Activated T-helper 17 cell treated with anti-CD3 and anti-CD28 coated beads, Interleukin-2, amount 50 U/mL, for 72 hours (primary cell): ENCODE measurements around the gene PAPPA2. TPM values are rescaled to one million over a fixed set of nuclear protein-coding genes. Genes with fewer than 3 reads are reported as not detected.

ENCODE experiments used
- ATAC-seq: fragments of 150-1000 bp; cut with Tn5 transposase; replicated peaks from 2 replicates; pipeline ENCODE4 v1.10.0; 2021; ENCODE audit warnings: mild to moderate bottlenecking, moderate library complexity
- H3K27ac Mint-ChIP-seq: one replicate; pipeline ENCODE4 v1.8.0; 2022; ENCODE audit warnings: mixed read lengths
- H3K27me3 Mint-ChIP-seq: one replicate; pipeline ENCODE4 v1.8.0; 2022; ENCODE audit warnings: mixed read lengths
- H3K36me3 Mint-ChIP-seq: one replicate; pipeline ENCODE4 v1.8.0; 2022; ENCODE audit warnings: low read depth, mild to moderate bottlenecking, mixed read lengths
- H3K4me1 Mint-ChIP-seq: one replicate; pipeline ENCODE4 v1.8.0; 2022; ENCODE audit warnings: mixed read lengths
- H3K4me3 Mint-ChIP-seq: one replicate; pipeline ENCODE4 v1.8.0; 2022; ENCODE audit warnings: mild to moderate bottlenecking, mixed read lengths
- H3K9me3 Mint-ChIP-seq: one replicate; pipeline ENCODE4 v1.8.0; 2022; ENCODE audit warnings: mixed read lengths
- total RNA-seq, 2 donors: library from RNA; stranded (reverse); gene quantifications; one replicate each; pipeline ENCODE4 v1.2.3, GENCODE V29; 2022

Gene PAPPA2
- total RNA-seq, 2 donors from 2014 or later, result 0.17 to 0.19 TPM

DNA sequence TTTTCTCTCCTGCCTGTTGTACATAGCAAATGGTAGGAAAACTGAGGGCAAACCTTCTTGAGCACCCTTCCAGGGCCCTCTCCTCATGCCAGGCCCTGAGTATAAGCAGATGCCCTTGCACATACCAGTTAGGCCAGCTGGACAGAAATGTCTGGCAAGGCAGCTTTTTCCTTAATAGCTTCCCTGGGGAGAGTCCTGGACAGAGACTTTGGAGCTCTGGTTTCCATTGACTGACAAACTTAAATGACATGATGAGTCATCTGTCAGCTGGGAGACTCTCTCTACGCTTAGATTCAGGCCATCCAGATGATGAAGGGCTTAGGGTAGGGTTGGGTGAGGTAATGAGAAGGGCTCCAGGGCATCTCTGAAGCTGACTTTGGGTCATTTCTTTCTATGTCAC is 384.1 kb downstream of the PAPPA2 start:
- Mint-ChIP-seq H3K27me3 (peaks cover 6% of the 10 kb centered on the region), H3K4me1 (no peaks in the 10 kb centered on the region), H3K9me3 (peaks cover 8% of the 10 kb centered on the region), H3K27ac (no peak overlapping the region), H3K4me3 (no peak overlapping the region), H3K36me3 (no peaks in the 10 kb centered on the region)
- no peak for ATAC-seq

DNA sequence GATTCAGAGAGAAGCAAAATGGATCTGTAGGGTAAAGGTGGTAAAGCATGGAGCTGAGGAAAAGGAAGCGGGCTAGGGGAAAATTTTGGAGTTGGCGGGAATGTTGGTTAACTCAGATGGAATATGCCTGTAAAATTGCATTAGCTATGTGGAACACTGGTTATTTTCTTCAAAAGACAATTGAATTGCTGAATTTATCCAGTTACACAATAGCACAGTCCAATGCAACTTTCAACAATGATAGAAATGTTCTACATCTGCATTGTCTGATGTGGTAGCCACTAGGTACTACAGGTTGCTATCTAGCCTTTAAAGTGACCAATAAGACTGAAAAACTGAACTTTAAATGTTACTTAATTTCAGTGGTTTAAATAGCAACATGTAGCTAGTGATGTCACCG is 386.3 kb downstream of the PAPPA2 start:
- no peak for ATAC-seq
- Mint-ChIP-seq H3K4me3 (no peak overlapping the region), H3K27ac (no peak overlapping the region), H3K27me3 (peaks cover 9% of the 10 kb centered on the region), H3K36me3 (no peaks in the 10 kb centered on the region), H3K4me1 (no peaks in the 10 kb centered on the region), H3K9me3 (peaks cover 8% of the 10 kb centered on the region)

DNA sequence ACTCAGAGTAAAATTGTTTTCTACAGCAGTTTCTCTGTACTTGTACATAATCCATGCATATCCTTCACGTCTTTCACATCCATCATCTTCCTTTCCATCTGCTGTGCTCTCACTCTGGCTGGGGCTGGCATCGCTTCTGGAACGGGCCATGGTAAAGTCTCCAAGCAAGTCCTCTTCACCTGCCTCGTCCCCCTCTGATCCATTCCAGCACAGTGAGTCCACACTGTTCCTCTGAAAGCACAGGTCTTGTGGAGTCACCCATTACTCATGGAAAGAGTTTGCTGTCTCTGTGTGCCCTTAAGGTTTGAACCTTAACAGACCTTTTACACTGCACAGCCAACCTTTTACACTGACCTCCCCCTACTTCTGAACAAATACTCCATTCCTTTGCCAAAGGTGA is 387.9 kb downstream of the PAPPA2 start:
- H3K27me3 Mint-ChIP-seq, result peaks cover 6% of the 10 kb centered on the region
- no peaks in the 10 kb centered on the region for H3K4me1 Mint-ChIP-seq
- H3K27ac Mint-ChIP-seq, result no peak overlapping the region
- H3K4me3 Mint-ChIP-seq, result no peak overlapping the region
- no peak for ATAC-seq
- no peaks in the 10 kb centered on the region for H3K36me3 Mint-ChIP-seq
- peaks cover 6% of the 10 kb centered on the region for H3K9me3 Mint-ChIP-seq

DNA sequence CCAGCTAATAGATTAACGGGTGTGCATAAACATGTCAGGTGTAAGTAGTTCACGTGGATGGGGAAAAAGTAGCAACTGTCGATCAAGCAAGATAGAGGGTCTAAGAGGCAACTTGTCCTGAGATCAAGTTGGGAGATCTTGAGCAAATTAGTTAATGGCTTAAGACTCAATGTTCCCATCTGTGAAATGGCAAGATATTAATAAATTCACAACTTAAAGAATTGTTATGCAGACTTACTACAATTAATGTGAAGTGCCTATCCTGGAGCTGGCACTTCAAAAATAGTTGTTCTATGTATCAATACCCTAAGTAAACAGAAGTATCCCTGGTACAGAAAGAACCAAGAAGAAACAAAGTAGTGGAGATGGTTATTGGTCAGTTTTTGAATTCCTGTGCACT is 389.1 kb downstream of the PAPPA2 start:
- no peak overlapping the region for H3K27ac Mint-ChIP-seq
- H3K36me3 Mint-ChIP-seq, result no peaks in the 10 kb centered on the region
- ATAC-seq, result no peak
- H3K4me3 Mint-ChIP-seq, result no peak overlapping the region
- H3K9me3 Mint-ChIP-seq, result peaks cover 3% of the 10 kb centered on the region
- H3K27me3 Mint-ChIP-seq, result peaks cover 7% of the 10 kb centered on the region
- no peaks in the 10 kb centered on the region for H3K4me1 Mint-ChIP-seq

DNA sequence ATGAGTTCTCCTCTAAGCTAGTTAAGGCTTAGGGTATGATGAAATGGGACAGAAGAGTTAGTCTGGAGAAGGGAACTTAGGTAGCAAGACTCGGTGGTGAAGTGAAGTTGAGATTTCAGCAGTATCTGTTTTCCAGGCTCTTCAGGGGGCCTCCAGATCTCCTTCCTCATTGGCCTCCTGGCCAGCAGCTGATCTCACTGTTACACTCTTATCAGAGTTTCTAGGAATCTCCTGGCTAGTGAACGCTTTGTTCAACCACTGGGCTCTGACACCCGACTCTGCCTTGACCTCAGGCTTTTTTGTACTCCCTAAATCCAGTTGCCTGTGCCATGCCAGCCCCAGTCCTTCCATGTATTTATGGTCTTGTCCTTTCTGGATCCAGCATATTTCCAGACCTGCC is 390.5 kb downstream of the PAPPA2 start:
- no peak overlapping the region for H3K4me3 Mint-ChIP-seq
- no peak for ATAC-seq
- H3K4me1 Mint-ChIP-seq, result no peaks in the 10 kb centered on the region
- H3K9me3 Mint-ChIP-seq, result peaks cover 7% of the 10 kb centered on the region
- H3K36me3 Mint-ChIP-seq, result no peaks in the 10 kb centered on the region
- no peak overlapping the region for H3K27ac Mint-ChIP-seq
- H3K27me3 Mint-ChIP-seq, result peaks cover 9% of the 10 kb centered on the region

DNA sequence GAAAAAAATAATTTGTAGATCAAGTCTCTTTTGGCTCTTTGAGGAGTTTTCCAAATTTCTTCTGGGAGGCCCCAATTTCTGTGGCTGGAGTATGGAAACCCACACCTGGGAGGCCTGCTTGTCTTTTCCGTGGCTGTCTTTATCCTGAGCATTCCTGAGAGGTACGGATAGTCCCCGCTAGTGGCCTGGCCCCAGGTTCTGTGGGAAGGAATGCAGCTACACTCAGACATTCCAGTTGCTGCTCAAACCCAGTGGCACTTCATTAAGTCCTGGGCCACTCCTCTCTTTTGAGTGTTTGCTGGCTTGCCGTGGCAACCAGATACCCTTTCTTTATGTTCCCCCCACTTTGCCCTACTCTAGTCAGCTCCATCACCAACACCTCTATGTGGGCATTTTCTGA is 391.1 kb downstream of the PAPPA2 start:
- H3K27me3 Mint-ChIP-seq, result peaks cover 9% of the 10 kb centered on the region

DNA sequence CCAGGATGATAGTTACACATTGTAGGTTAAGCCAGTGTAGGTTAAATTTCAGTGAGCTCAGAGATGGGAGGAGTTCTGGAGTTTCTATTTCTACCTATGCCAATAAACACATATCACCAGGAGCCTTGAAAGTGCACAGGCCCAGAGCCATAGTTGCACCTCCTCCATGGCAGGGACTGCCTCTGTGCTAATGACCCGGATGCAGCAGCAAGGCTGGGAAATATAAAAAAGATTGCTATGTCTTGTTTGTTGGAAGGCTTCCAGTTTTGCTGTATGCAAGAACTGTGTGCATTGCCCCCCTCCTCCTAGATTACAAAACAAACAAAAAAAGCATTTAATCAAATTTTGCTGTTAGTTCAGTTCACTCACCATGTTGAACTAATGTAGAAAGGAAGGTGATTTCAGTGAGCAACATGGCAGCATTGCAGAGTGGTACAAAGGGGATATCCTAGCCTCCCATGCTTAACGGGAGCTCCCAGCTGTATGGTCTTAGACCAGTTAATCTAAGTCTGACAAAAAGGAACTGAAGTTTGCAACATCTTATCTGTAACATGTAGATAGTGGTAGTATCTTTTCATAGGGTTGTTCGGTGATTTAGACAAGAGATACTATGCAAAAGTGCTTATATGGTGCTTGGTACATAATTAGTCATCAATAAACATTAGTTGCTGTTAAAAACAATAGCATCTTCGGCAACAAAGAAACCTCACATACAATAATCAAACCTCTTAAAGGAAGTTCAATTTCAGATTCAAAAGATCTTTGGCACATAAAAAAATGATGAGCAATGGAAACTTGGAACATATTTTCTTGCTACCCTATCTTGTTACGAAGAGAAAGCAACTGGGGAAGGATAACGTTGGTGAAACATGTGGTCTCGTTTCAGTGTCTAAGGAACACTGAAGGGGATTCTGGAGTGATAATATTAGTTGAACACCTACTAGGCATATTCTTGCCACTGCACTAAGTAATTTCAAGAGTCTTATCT is 392.1 kb downstream of the PAPPA2 start:
- no peak for ATAC-seq
- Mint-ChIP-seq H3K36me3 (no peaks in the 10 kb centered on the region), H3K4me1 (no peaks in the 10 kb centered on the region), H3K4me3 (no peak overlapping the region), H3K27ac (no peak overlapping the region), H3K27me3 (peaks cover 9% of the 10 kb centered on the region), H3K9me3 (peaks cover 8% of the 10 kb centered on the region)

More for the DNA sequence above, 391.1 kb downstream of the PAPPA2 start:
- Mint-ChIP-seq H3K4me3 (no peak overlapping the region), H3K4me1 (no peaks in the 10 kb centered on the region), H3K9me3 (peaks cover 8% of the 10 kb centered on the region), H3K36me3 (no peaks in the 10 kb centered on the region), H3K27ac (no peak overlapping the region)
- ATAC-seq, result no peak

DNA sequence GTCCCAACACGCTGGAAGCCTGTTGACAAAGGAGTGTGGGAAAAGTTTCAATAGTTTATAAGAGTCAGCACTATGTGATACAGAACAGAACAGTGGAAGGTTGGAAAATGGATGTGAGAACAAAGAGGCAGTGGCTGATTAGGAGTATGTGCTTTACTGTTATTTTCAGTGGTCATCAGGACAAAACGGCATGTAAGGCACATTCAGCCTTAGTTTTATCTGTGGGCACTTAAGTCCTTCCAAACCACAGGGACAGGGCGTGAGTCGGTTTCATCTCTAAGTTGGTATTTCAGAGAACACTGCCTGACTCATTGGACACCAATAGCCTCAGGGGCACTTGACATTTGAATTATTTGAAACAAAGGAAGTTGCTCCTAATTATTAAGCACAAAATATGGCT is 394.7 kb downstream of the PAPPA2 start:
- Mint-ChIP-seq H3K27me3 (peaks cover 13% of the 10 kb centered on the region), H3K9me3 (peaks cover 4% of the 10 kb centered on the region), H3K4me1 (no peaks in the 10 kb centered on the region), H3K36me3 (no peaks in the 10 kb centered on the region), H3K27ac (no peak overlapping the region), H3K4me3 (no peak overlapping the region)
- ATAC-seq, result no peak

DNA sequence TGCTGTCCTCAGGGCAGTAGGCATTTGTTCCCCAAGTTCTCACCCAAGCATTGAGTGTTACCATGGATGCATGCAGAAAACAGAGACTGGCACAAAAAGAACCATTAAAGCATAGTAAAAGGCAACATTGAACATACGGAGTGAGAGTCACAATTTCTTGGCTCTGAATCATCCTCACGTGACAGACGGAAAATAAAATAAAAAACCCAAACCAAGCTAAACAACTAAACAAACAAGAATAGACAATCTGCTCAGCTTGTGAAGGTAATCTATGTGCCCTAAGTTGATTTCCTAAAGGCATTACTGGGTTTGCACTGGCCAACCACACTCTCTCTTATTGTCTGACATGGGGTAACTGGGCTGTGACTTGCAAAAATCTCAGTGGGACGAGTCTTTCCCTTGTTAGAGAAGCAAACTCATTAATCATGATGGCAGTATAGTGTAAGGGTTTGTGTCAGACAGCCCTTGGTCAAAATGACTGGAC is 395.5 kb downstream of the PAPPA2 start:
- H3K4me1 Mint-ChIP-seq, result no peaks in the 10 kb centered on the region
- H3K9me3 Mint-ChIP-seq, result peaks cover 4% of the 10 kb centered on the region
- H3K4me3 Mint-ChIP-seq, result no peak overlapping the region
- H3K36me3 Mint-ChIP-seq, result no peaks in the 10 kb centered on the region
- ATAC-seq, result no peak
- peaks cover 13% of the 10 kb centered on the region for H3K27me3 Mint-ChIP-seq
- H3K27ac Mint-ChIP-seq, result no peak overlapping the region

DNA sequence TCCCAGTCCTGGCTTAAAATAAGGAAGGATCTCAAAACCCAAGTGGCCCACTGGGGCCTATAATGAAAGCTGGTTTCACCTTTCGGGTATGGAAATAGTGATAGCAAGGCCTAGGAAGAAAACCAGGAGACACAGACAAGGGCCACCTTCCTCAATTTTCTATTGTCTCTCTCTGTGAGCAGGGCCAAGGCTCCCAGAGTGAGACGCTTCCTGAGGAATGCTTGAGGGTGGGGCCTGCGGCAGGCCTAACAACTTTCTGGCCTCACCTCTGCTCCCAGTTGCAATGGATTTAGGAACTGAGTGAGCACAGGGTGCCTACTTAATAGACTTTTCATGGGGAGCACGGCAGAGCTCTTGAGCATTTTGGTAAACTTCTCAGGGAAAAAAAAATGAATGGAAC is 400.6 kb downstream of the PAPPA2 start:
- Mint-ChIP-seq H3K4me1 (no peaks in the 10 kb centered on the region), H3K4me3 (no peak overlapping the region), H3K27me3 (peaks cover 7% of the 10 kb centered on the region), H3K36me3 (no peaks in the 10 kb centered on the region), H3K9me3 (peaks cover 4% of the 10 kb centered on the region), H3K27ac (no peak overlapping the region)
- no peak for ATAC-seq

DNA sequence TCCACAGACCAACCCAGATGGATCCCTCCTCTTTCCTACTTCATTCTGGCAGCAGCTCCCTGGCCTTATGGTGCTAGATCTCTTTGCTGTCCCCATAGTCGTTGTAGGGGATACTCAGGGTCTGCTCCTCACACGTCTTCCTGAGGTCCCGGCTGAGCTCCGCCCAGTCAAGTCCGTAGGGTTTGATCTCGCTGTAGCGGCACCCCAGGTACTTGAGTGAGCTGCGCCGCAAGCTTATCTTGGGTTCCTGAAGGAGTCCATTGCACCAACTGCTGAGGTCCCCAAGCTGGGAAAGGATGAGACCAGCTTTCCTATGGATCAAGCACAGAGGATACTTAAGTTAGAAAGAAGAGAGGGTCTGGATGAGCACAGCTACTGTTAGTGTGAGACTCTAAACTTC is 401.2 kb downstream of the PAPPA2 start:
- H3K27ac Mint-ChIP-seq, result no peak overlapping the region

DNA sequence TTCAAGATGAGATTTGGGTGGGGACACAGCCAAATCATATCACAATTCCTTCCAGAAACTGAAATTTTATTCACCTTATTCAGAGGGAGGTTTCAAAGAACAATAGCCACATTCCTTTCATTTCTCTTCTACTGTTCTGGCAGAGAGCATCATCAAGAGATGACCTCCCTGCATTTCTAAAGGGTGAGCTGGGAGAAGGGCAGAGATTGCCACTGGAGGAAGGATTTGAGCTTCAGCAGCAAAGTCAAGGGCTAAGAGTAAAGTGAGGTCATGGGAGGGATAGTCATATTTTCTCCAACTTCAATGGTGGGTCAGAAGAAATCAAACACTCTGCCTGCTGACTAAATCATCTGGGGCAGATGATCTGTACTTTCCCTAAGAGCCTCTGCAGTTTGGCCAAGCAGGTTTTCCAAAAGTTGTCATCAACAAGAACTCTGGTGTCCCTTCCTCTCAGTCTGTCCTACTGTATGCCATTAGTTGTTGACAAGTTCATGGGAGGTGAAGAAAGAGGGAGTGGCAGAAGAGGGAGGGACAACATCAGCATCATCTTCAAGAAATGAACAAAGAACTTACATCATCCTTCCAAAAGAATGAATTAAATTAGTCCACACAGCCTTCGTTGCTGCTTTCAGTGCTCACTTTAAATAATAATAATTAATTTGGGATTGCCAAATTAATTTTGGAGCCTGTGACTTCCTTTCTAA is 403.2 kb downstream of the PAPPA2 start:
- Mint-ChIP-seq H3K9me3 (peaks cover 4% of the 10 kb centered on the region), H3K4me1 (no peaks in the 10 kb centered on the region), H3K4me3 (no peak overlapping the region), H3K36me3 (no peaks in the 10 kb centered on the region), H3K27ac (no peak overlapping the region), H3K27me3 (peaks cover 10% of the 10 kb centered on the region)
- ATAC-seq, result no peak

More for the DNA sequence above, 401.2 kb downstream of the PAPPA2 start:
- peaks cover 4% of the 10 kb centered on the region for H3K9me3 Mint-ChIP-seq
- no peak for ATAC-seq
- no peaks in the 10 kb centered on the region for H3K4me1 Mint-ChIP-seq
- no peaks in the 10 kb centered on the region for H3K36me3 Mint-ChIP-seq
- peaks cover 7% of the 10 kb centered on the region for H3K27me3 Mint-ChIP-seq
- H3K4me3 Mint-ChIP-seq, result no peak overlapping the region

DNA sequence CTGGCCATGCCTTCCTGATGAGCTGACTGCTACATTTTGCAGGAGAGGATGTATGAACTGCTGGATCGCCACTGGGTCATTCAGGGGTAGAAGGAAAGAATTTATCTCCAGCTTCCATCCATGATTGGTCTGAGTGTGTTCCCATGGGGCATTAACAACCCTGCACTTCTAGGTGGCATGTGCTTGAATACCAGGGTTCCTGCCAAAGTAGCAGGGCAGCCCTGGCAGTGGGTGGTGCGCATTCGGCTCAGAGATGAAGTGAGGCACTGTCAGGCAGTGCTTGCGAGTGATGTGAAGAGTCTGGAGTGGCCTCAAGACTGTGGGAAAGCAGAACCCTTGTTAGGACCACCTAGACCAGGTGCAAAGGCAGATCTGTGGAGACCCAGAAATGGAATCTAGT is 406.6 kb downstream of the PAPPA2 start:
- no peaks in the 10 kb centered on the region for H3K36me3 Mint-ChIP-seq
- H3K4me3 Mint-ChIP-seq, result no peak overlapping the region
- ATAC-seq, result no peak
- H3K27ac Mint-ChIP-seq, result no peak overlapping the region
- H3K9me3 Mint-ChIP-seq, result peaks cover 8% of the 10 kb centered on the region
- no peaks in the 10 kb centered on the region for H3K4me1 Mint-ChIP-seq
- peaks cover 10% of the 10 kb centered on the region for H3K27me3 Mint-ChIP-seq

DNA sequence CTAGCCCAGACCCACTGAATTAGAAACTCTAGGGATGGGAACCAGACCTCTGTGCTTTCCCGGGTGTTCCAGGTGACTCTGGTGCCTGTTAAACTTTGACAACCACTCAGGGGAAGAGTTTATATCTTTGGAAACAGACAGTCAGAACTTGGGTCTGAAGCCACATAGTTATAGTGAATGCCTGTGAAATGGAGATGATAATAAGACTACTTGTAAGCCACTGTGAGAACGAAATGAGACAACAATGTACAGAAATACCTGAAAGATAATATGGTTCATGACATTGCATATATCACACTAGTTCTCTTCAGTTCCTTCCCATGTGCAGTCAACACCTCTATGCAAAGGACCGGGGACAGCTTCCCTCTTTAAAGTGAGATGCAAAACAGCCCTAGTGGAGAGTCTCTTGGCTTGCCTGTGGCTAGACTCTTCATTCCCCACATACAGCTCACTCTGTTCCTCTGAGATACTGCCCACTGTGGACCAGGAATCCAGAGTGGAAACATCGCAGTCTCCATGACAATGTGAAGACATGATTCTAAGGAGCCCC is 414.1 kb downstream of the PAPPA2 start:
- H3K27ac Mint-ChIP-seq, result no peak overlapping the region
- no peak for ATAC-seq
- H3K27me3 Mint-ChIP-seq, result peaks cover 4% of the 10 kb centered on the region
- no peaks in the 10 kb centered on the region for H3K4me1 Mint-ChIP-seq
- no peaks in the 10 kb centered on the region for H3K36me3 Mint-ChIP-seq
- no peak overlapping the region for H3K4me3 Mint-ChIP-seq
- peaks cover 4% of the 10 kb centered on the region for H3K9me3 Mint-ChIP-seq
